Chondrocyte (in vitro differentiated cells): ENCODE measurements around the gene PROCR. TPM values are rescaled to one million over a fixed set of nuclear protein-coding genes. Genes with fewer than 3 reads are reported as not detected.
A peak's percentile ranks its signal among the peaks of the same experiment; 100 is the strongest.
"Not testable (repeated sequence)": the region's sequence is repeated elsewhere in the genome, so short reads cannot be mapped to it uniquely, and the experiment has no call there.

ENCODE experiments used
- DNase-seq: peaks from one replicate; pipeline ENCODE4 v3.0.0; 2021; ENCODE audit warnings: mixed read lengths, low spot score
- H3K27ac Mint-ChIP-seq: one replicate; pipeline ENCODE4 v1.8.0; 2021; ENCODE audit warnings: mild to moderate bottlenecking, moderate library complexity, mixed read lengths; ENCODE audit not compliant: unreplicated experiment
- H3K27me3 Mint-ChIP-seq: 2 replicates; pipeline ENCODE4 v1.8.0; 2021; ENCODE audit warnings: low read depth, mixed read lengths
- H3K36me3 Mint-ChIP-seq: 2 replicates; pipeline ENCODE4 v1.8.0; 2021; ENCODE audit warnings: low read depth, mixed read lengths
- H3K4me1 Mint-ChIP-seq: 2 replicates; pipeline ENCODE4 v1.8.0; 2021; ENCODE audit warnings: low read depth, mild to moderate bottlenecking, mixed read lengths
- H3K4me3 Mint-ChIP-seq: one replicate; pipeline ENCODE4 v1.8.0; 2021; ENCODE audit warnings: mild to moderate bottlenecking, moderate library complexity, mixed read lengths; ENCODE audit not compliant: unreplicated experiment
- H3K9me3 Mint-ChIP-seq: 2 replicates; pipeline ENCODE4 v1.8.0; 2021; ENCODE audit warnings: low read depth, mixed read lengths
- total RNA-seq: library from RNA; stranded (reverse); gene quantifications from 3 replicates; pipeline ENCODE4 v1.2.1, GENCODE V29; 2021
- TF ChIP-seq, protein P1 (sequence below): fragments of 200-600 bp; sonication (generic); IDR thresholded peaks from 2 replicates; pipeline ENCODE4 v1.5.0; 2021; ENCODE audit warnings: antibody characterized with exemption, mild to moderate bottlenecking, moderate library complexity

Gene PROCR
- total RNA-seq, 1 donor from 2014 or later, result 3.5 TPM

DNA sequence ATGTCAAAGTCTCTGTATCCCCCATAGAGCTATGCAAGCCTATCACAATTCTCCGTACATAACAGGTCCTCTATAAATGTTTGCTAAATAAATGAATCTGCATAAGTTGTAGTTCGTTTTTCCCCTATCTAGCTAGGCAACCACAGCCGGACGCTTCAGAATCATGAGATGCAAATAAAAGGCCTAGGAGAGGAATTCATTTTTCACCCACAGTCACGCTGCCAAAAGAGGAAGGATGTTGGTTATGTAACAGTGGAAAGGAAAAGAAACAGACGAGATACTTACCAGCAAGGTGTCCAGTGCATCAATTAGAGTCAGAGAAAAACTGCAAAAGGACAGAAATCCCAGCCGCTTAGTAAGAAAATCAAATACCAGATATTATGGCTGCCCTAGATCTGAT is 27.2 kb upstream of the PROCR start:
- TF ChIP-seq, protein P1, sequence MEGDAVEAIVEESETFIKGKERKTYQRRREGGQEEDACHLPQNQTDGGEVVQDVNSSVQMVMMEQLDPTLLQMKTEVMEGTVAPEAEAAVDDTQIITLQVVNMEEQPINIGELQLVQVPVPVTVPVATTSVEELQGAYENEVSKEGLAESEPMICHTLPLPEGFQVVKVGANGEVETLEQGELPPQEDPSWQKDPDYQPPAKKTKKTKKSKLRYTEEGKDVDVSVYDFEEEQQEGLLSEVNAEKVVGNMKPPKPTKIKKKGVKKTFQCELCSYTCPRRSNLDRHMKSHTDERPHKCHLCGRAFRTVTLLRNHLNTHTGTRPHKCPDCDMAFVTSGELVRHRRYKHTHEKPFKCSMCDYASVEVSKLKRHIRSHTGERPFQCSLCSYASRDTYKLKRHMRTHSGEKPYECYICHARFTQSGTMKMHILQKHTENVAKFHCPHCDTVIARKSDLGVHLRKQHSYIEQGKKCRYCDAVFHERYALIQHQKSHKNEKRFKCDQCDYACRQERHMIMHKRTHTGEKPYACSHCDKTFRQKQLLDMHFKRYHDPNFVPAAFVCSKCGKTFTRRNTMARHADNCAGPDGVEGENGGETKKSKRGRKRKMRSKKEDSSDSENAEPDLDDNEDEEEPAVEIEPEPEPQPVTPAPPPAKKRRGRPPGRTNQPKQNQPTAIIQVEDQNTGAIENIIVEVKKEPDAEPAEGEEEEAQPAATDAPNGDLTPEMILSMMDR, result no peak
- Mint-ChIP-seq H3K4me1 (peaks cover 27% of the 10 kb centered on the region), H3K27me3 (no peaks in the 10 kb centered on the region), H3K27ac (no peak overlapping the region), H3K9me3 (no peaks in the 10 kb centered on the region), H3K4me3 (no peak overlapping the region), H3K36me3 (peaks cover 11% of the 10 kb centered on the region)
- no peak for DNase-seq

GRCh38 chr20:35145141-35145564 is 26.7 kb upstream of the PROCR start:
- peaks cover 27% of the 10 kb centered on the region for H3K4me1 Mint-ChIP-seq

GRCh38 chr20:35146299-35146919 is 25.5 kb upstream of the PROCR start:
- Mint-ChIP-seq H3K9me3 (no peaks in the 10 kb centered on the region), H3K27ac (peak overlapping the region; percentile 96), H3K4me3 (peak overlapping the region; percentile 96), H3K27me3 (peaks cover 1% of the 10 kb centered on the region), H3K4me1 (peaks cover 27% of the 10 kb centered on the region), H3K36me3 (peaks cover 5% of the 10 kb centered on the region)
- TF ChIP-seq, protein P1, result no peak
- no peak for DNase-seq

More at GRCh38 chr20:35145141-35145564, 26.7 kb upstream of the PROCR start:
- Mint-ChIP-seq H3K9me3 (no peaks in the 10 kb centered on the region), H3K27me3 (no peaks in the 10 kb centered on the region), H3K36me3 (peaks cover 11% of the 10 kb centered on the region), H3K27ac (peak overlapping the region; percentile 4), H3K4me3 (no peak overlapping the region)
- TF ChIP-seq, protein P1, result peak; percentile 89
- no peak for DNase-seq

GRCh38 chr20:35146920-35147574 is 24.8 kb upstream of the PROCR start, which contains the start of gene EDEM2:
TSS of gene EDEM2 (minus strand) at chr20:35147336. CDS start at chr20:35147258, 78 bp downstream.
- Mint-ChIP-seq H3K4me1 (peaks cover 27% of the 10 kb centered on the region), H3K27ac (peak within 1 kb of the TSS; percentile 96), H3K27me3 (peaks cover 1% of the 10 kb centered on the region), H3K4me3 (peak within 1 kb of the TSS; percentile 96), H3K9me3 (no peaks in the 10 kb centered on the region), H3K36me3 (peaks cover 1% of the 10 kb centered on the region)
- DNase-seq, result peak; percentile 97
- TF ChIP-seq, protein P1, result peak; percentile 40

- not testable (repeated sequence) for H3K36me3 Mint-ChIP-seq, H3K27me3 Mint-ChIP-seq, H3K9me3 Mint-ChIP-seq
- Mint-ChIP-seq H3K4me3 (peak overlapping the region; percentile 96), H3K27ac (peak overlapping the region; percentile 96), H3K4me1 (peaks cover 27% of the 10 kb centered on the region)
- DNase-seq, result peak; percentile 21
Measured at GRCh38 chr20:35147575-35148071, 24.2 kb upstream of the PROCR start.
